NCI-H2029 treated with DMSO at 0.1 percent for 48 hours (cell line): ENCODE measurements around the gene RAB1B.

Source experiments
- DNase-seq: peaks from one replicate; lab custom pipeline; 2025; lab: John Stamatoyannopoulos, UW

The RAB1B gene

DNA sequence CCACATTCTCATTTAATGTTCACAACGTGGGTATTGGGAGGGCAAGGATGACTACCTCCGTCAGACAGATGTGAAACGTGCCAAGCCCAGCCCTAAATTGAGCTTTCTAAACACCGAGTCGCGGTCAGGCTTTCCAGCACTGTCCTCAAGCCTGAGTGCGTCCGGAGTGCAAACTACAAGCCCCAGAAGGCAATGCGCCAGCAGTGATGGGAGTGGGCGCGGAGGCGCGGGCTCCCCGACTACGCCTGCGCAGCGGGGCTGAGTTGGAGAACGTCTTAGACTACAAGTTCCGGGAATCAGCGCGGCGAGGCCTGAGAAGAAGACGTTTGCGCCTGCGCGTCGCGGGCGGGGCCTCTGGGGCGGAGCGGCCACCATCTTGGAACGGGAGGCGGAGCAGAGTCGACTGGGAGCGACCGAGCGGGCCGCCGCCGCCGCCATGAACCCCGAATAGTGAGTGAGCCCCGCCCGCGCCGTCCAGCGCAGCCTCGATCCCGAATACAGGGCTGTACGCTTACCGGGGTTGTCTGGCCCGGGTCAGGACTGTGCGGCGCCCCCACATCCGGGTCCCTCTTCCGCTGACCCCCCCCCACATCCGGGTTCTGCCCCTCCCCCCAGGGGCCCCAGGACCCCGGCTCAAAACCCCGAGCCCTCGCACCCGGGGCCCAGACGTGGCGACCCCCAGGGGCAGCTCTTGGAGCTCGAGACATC, at the start of gene RAB1B:
Gene RAB1B (plus strand): TSS at position 396 of the 708 bp plus-strand sequence. CDS start 41 bp downstream, at position 437.
- peak; percentile 95 for DNase-seq

- DNase-seq = no peak
Measured at GRCh38 chr11:66218846-66219620, 49.4 kb upstream of the RAB1B start.

GRCh38 chr11:66219846-66220565, 48.4 kb upstream of the RAB1B start:
- DNase-seq = no peak

DNA sequence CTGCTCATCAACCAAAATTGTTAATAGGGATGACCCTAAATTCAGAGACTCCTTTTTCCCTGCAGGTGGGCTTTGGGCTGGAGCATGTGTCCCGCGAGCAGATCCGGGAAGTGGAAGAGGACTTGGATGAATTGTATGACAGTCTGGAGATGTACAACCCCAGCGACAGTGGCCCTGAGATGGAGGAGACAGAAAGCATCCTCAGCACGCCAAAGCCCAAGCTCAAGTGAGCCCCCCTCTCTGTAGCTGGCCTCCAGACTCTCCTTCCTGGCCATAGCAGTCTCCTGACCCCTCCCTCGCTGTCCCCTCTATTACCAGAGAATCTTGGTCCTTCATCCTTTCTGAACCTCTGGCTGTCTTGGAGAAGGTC, 47.9 kb upstream of the RAB1B start:
- no peak for DNase-seq

DNA sequence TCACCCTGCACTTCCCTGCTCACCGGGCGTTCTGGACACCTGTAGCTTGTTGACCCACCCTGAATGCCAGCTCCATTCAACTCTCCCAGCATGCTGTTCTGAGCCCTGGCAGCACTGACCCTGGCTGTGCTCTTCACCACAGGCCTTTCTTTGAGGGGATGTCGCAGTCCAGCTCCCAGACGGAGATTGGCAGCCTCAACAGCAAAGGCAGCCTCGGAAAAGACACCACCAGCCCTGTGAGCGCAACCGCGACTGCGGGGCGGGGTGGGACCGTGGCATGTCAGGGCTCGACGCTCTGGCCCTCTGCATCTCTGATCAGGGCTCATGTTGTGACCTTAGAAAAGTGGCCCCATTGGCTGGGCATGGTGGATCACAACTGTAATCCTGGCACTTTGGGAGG, 47.4 kb upstream of the RAB1B start:
- DNase-seq = no peak

GRCh38 chr11:66221726-66222236, 46.7 kb upstream of the RAB1B start:
- no peak for DNase-seq

DNA sequence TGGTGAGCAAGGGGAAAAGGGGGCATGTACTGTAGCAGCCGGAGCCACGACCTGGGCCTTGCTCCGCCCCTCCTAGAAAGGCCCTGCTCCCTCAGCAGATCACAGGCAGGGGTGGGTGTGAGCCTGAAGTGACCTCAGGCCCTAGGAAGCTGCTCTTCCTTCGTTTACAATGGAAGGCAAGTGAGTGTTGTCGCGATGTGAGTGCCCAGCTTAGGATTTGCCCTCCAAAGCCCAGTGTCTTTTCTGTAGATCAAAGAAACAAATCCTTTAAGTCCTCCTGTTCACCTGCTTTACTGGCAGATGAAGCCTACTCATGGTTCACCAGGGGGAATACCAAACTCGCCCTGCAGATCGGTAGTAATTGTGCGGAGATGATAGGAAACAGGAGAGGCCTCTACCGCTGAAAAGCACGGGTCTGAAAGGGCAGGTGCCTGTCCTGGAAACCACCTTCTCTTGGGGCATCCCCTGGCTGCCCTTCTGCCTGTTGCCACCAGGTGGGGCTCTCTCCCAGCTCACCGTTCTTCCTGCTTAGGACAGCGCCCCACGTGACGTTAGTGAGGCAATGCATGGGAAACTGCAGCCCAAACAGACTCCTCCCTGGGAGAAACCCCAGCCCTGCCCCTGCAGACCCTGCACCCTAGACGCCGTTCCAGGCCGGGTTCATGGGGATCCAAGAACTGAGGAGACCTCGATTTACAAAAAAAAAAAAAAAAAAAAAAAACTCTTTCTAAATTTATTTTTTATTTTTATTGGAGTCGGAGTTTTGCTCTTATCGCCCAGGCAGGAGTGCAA, 45.9 kb upstream of the RAB1B start:
- DNase-seq = peak; percentile 86

- no peak for DNase-seq
Measured at GRCh38 chr11:66224226-66224855, 44.1 kb upstream of the RAB1B start.

- no peak for DNase-seq
Measured at GRCh38 chr11:66225066-66225465, 43.4 kb upstream of the RAB1B start.

DNA sequence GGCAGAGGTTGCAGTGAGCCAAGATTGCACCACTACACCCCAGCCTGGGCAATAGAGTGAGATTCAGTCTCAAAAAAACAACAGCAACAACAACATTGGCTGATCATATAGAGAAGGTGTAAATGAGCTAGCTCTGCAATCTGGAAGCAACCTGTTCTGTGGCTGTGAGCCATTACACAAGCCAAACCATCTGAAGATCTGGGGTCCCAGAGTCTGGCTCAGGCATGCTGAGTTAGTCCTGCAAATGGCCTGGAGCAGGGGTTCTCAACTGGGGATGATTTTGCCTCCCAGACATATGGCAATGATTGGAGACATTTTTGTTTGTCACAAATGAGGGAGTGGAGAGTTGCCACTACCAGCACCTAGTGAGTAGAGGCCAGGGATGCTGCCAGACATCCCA, 42.3 kb upstream of the RAB1B start:
- no peak for DNase-seq

DNA sequence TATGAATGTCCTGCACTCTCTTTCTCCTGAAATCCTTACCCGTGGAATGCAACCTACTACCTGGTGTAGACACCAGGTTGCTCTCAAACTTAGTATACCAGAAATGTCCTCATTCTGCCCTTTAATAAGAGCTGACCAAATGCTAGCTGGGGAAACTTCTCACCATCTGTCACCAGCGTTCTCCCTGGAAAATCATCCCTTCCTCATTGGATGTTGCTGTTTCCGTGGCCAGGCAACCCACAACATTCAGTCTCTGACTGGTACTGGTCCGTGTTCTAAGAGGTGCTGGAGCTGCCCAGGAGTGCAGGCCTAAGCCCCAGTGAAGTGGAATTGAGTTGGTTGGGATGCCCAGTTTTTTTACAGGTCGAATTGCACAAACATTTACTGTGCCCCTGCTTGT, 40.7 kb upstream of the RAB1B start:
- no peak for DNase-seq

- no peak for DNase-seq
Measured at GRCh38 chr11:66228521-66228920, 39.9 kb upstream of the RAB1B start.

- DNase-seq = no peak
Measured at GRCh38 chr11:66230156-66230555, 38.3 kb upstream of the RAB1B start.

DNA sequence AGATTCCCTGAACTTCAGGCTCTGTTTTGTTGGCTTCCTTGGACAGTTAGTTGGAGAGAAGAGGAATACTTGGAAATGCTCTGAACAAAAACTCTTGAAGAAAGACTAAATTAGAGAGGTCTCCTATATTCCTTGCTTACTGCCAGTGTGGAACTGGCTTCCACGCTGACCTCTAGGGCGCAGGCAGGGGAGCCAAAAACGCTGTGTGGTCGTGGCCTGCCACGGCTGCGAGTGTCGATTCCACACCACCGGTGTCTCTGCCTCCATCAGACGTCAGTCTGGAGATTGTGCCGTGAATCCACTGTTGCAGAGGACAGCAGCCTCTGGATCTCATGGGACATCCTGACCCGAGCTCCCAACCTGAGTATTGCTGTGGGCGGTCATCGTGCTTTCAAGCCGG, 37.5 kb upstream of the RAB1B start:
- DNase-seq = no peak

- no peak for DNase-seq
Measured at GRCh38 chr11:66231561-66231960, 36.9 kb upstream of the RAB1B start.

DNA sequence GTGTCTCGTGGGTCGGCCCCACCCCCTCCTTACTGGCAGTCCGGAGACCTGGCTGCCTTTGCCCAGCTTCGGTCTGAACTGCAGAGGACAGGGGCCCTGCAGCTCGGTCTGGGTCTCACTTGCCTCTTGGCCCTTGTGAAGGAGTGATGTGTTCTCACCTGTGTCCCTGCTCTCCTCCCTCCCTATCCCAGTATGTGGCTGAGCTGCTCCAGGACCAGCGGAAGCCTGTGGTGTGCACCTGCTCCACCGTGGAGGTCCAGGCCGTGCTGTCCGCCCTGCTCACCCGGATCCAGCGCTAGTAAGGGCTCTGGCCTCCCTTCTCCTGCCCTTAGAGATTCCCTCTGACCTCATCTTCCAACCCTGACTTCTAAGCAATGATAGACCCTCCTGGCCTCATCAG, 35.7 kb upstream of the RAB1B start:
- no peak for DNase-seq

DNA sequence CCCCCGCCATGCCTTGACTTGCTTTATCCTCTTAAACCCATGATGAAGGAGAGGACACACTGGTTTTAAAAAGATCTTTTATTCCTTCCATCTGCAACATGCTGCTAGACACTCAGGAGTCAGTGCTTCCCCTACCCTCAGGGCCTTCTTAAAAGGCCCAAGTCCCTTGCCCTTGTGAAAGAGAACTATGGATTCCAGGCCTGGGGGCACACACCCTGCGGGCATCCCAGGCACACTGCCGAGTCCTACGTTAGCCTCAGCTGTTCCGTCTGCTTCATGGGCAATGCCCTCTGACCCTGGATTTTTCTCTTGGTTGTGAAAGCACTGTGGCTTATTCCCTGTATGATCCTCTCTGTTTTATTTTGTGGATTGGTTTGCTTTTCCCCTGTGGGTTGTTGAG, 35.1 kb upstream of the RAB1B start:
- DNase-seq = no peak

GRCh38 chr11:66235141-66235540, 33.3 kb upstream of the RAB1B start:
- no peak for DNase-seq

GRCh38 chr11:66237867-66238266, 30.6 kb upstream of the RAB1B start:
- no peak for DNase-seq

DNA sequence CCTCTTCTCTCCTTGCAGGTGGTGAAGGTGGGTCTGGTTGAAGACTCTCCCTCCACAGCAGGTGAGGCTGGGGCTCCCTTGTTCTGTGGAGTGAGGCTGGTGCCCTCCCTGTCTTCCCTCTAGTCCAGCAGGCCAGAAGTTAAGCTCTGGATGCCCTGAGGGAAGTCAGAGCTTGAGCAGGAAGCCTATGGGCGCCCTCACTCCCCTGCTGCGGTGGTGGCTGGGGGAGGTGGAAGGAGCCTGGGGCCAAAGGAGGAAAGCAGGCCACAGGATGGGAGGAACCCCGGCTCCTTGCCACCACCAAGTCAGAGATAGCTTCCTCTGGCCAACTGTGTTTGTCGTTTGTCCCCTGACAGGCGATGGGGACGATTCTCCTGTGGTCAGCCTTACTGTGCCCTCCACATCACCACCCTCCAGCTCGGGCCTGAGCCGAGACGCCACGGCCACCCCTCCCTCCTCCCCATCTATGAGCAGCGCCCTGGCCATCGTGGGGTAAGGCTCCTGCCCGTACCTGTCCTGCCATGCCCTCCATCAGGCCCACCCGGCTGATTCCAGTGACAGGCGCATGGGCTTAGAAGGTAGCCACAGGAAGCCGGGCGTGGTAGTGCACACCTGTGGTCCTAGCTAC, 29.5 kb upstream of the RAB1B start:
- DNase-seq = no peak

DNA sequence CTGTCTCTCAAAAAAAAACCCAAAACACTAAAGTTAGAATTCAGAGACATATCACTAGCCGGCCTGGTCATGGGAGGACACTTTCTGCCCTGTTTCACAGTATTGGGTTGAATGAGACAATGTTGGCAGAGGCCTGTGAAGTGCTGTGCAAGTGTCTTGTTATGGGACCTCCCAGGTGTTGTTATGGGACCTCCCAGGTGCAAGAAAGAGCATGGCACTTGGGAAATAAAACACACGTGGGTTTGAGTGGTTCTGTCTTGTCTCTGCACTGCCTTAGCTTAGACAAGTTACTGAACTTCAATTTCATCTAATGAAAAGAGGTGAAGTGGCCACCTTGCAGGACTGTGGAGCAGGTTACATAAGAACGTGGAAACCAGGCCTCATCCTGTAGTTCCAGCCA, 28.9 kb upstream of the RAB1B start:
- no peak for DNase-seq
